T47D (cell line): ENCODE data around the gene TMC5.
"Not testable (repeated sequence)": the region's sequence is repeated elsewhere in the genome, so short reads cannot be mapped to it uniquely, and the experiment has no call there.

Experiments
- DNase-seq, 2 experiments: peaks; one replicate each; pipeline versions ENCODE4 v3.0.0 to v3.0.0-alpha.2; 2011 to 2012; ENCODE audit warnings: low read depth in 1 of 2, low spot score in 1 of 2
- JUND ChIP-seq: IDR thresholded peaks from 2 replicates; pipeline ENCODE4 v1.6.1; 2012; ENCODE audit warnings: low read depth
- in situ Hi-C: cut with HindIII; loops from 2 replicates; pipeline ENCODE4 v1.10.0; 2016; ENCODE audit warnings: low sequenced_read_pairs, low pct_unique_long_range_greater_than_20kb

Gene TMC5

DNA sequence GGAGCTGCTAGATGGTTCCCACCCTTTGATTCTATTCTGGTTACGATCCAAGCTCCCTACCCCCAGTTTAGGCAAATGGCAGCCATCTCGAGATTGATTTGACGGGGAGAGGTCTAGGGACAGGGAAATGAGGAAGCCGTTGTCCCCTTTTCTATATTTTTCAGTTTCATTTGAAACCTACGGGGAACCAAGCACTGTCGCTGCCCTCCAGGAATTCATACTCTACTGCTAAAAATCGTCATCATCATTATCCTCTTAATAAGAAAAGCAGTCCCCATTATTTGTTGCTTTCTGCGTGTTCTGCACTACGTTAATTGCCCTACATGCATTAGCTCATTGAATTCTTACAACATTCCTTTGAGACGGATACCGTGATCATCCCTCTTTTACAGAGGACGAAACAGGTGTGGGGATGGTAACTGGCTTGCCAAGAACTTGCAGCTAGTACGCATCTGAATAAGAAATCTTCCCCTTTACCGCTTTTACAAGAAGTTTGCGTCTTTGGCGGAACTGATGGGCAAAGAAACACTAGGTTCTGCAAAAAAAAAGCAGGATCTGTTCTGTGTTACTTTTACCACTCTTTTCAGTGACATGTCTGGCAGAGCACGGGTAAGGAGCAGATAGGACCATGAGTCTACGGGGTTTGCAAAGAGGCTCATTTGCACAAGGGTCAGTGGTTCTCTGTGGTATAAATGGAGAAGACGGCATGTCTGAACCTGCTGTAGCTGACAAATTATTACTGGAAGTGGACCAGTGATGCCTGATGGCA, 107.1 kb downstream of the TMC5 start:
- in situ Hi-C loops: no loop called here
- TF ChIP-seq JUND: no peak
- no peak for DNase-seq

DNA sequence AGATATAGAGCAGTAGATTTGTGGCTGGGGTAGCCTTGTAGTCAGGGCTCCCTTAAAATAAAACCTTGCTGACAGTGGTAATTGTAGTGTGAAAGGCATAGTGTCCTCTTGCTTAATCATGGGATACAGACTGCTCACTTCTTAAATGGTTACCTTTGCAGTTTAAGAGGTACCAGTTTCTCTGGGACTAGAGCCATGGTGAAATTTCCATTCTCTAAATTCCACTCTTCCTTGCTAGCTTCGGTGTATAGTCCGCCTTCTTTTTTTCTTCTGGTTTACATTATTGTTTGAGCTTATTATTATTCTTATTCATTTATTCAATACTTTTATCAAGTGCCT, 107.7 kb downstream of the TMC5 start:
- in situ Hi-C loops: no loop called here
- TF ChIP-seq JUND: no peak

DNA sequence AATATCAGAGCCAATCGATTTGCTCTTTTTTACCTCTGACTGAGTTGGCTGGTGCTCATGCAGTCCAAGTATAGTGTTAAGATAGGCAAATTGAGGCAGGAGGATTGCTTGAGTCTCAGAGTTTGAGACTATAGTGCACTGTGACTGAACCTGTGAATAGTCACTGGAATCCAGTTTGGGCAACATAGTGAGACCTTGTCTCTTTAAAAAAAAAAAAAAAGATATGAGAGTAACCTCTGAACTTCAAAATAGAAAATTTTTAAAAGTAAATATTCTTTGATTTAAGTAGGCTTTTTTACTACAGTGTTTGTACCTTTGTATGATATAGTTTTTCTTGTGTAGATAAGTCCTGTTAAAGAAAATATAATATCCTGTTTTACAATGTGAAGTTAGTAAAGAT, 109.5 kb downstream of the TMC5 start:
- in situ Hi-C loops: no loop called here
- TF ChIP-seq JUND: no peak
- no peak for DNase-seq

More for the DNA sequence above, 107.7 kb downstream of the TMC5 start:
- no peak for DNase-seq

DNA sequence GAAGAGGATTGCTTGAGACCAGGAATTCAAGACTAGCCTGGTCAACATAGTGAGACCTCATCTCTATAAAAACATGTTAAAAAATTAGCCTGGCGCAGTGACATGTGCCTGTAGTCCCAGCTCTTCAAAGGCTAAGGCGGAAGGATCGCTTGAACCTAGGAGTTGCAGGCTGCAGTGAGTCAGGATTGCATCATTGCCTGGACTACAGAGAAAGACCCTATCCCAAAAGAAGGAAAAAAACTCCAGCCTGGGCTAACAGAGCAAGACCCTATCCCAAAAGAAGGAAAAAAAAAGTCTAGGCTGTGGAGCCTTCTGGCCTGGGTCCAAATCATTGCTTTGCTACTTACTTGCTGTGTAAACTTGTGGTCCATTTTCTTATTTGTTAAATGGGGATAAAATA, 111.0 kb downstream of the TMC5 start:
- DNase-seq: no peak
- in situ Hi-C loops: no loop called here
- TF ChIP-seq JUND: no peak

DNA sequence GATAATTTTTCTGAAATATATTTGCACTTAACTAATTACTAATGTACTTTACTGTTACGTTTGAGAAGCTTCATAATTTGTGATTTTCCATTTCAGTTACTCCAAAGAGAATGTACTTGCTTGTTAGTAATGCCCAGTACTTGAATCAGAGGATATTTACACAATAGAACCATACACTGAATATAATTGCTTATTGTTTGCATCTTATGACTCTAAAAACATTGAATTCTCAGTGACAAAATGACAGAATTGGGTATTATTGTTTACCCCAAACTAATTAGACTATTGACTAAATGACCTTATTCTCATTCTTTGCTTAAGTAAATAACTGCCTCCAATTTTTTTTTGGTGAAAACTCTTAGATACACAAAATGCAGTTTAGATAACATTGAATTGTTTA, 114.9 kb downstream of the TMC5 start:
- no peak for DNase-seq
- TF ChIP-seq JUND: no peak
- in situ Hi-C loops: no loop called here

DNA sequence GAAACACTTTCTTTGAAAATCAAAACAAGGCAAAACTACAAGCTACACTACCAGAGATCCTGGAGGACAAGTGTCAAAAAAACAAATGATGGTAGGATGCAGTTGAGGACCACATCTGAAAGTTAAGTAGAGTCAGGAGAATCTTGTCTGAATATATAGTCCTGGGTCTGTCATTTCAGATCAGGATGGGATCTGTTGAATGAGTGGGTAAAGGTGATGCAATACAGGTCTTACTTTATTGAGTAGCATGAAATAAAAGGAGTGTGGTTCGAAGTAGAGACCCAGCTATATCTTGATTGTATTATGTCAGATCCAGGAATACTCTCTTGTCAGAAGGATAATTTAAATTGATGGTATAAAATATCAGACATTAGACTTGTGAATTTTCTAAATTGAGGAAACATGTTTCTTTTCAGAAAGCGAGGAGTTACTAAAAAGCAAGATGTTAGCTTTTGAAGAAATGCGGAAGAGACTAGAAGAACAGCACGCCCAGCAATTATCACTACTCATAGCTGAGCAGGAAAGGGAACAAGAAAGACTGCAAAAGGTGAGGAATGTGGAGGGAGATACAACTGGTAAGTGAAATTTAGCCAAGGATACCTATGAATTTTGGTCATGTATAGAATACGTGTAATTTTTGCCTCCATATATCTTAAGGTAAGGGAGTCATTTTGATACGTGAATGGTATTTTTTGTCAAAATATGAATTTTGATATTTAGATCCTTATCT, 122.7 kb downstream of the TMC5 start:
- TF ChIP-seq JUND: no peak
- in situ Hi-C loops: no loop called here
- DNase-seq: no peak

DNA sequence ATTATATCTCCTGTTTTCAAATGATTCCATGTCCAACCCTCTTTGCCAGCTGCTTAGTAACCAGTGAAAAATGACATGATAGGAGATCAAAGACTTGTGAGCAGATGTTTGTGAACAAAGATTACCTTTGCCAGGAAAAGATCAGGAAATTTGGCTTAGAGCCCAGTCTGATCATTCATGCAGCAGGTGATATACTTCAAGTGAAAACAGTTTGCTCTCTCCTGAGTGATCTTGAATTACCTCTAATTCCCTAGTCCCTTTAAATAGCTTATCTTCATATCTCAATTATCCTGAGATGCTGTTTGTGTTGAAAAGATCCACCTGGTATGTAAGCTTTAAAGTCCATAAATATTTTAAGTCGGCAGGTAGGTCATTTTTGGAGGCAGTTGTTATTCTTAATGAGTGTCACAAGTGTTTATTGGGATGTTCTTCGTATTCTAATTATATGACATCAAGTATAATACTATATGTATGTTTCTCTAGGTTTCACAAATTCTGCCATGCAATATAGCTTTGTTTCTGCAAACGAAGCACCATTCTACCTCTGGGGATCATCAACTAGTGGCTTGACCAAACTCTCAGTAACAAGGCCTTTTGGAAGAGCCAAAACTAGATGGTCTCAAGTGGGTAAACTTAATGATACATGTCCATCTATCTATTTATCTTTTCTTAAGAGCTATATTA, 124.6 kb downstream of the TMC5 start:
- TF ChIP-seq JUND: no peak
- in situ Hi-C loops: no loop called here
- DNase-seq: no peak

DNA sequence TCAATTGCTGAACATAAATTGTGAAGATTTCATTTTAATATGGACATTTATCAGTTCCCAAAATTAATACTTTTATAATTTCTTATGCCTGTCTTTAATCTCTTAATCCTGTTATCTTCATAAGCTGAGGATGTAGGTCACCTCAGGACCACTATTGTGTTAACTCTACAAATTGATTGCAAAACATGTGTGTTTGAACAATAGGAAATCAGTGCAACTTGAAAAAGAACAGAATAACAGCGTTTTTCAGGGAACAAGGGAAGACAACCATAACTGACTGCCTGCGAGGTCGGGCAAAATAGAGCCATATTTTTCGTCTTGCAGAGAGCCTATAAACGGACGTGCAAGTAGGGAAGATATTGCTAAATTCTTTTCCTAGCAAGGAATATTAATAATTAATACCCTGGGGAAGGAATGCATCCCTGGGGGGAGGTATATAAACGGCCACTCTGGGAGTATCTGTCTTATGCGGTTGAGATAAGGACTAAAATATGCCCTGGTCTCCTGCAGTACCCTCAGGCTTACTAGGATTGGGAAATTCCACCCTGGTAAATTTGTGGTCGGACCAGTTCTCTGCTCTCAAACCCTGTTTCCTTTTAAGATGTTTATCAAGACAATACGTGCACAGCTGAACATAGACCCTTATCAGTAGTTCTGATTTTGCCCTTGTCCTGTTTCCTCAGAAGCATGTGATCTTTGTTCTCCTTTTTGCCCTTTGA, 125.8 kb downstream of the TMC5 start:
- in situ Hi-C loops: not testable (repeated sequence)
- DNase-seq: peak in 1 of 2 experiments; percentile 53

DNA sequence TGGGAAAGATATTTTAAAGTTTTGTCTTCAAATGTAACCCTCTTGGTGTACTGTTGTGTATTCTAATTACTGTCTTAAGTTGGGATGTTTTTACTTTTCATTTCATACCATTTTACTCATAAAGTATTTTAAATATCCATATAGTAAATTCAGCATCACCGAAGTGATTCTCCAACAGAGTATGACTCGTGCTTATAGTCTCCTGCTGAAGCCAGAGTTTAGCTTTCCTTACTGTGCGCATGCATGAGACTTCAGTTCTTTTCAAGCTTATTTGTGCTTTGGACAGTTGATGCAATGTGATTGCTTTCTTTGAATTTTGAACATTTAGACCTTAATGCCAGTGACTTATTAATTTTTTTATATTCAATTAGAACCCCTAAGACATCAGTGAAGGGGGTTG, 130.5 kb downstream of the TMC5 start:
- TF ChIP-seq JUND: no peak
- in situ Hi-C loops: no loop called here
- DNase-seq: no peak
